Cardiac muscle cell (in vitro differentiated cells and primary cell): ENCODE results near the gene CUX1. TPM values are rescaled to one million over a fixed set of nuclear protein-coding genes. Genes with fewer than 3 reads are reported as not detected.

Source experiments
- DNase-seq, 2 donors: peaks; one replicate each; pipeline versions ENCODE4 v3.0.0 to v3.0.0-alpha.2; 2010 to 2017; ENCODE audit warnings: low read depth in 1 of 2, low spot score in 1 of 2
- H3K27ac ChIP-seq: fragments of 200-600 bp; sonication (generic); 2 replicates; pipeline ENCODE4 v1.5.1; 2016
- H3K27me3 ChIP-seq: fragments of 200-600 bp; sonication (generic); 2 replicates; pipeline ENCODE4 v1.6.0; 2016; ENCODE audit warnings: control low read depth
- H3K36me3 ChIP-seq: fragments of 200-600 bp; sonication (generic); 2 replicates; pipeline ENCODE4 v1.5.1; 2016; ENCODE audit warnings: control low read depth
- H3K4me1 ChIP-seq: fragments of 200-600 bp; sonication (generic); 2 replicates; pipeline ENCODE4 v1.8.1; 2017; ENCODE audit warnings: low read depth, mild to moderate bottlenecking, mixed run types
- H3K4me3 ChIP-seq: fragments of 200-600 bp; sonication (generic); 2 replicates; pipeline ENCODE4 v1.5.1; 2016; ENCODE audit warnings: mild to moderate bottlenecking
- H3K9me3 ChIP-seq: fragments of 200-600 bp; sonication (generic); 2 replicates; pipeline ENCODE4 v1.5.1; 2017; ENCODE audit warnings: low read depth, mild to moderate bottlenecking, control low read depth
- CTCF ChIP-seq: IDR thresholded peaks from 2 replicates; pipeline ENCODE4 v1.5.1; 2012; ENCODE audit warnings: low read depth, mild to moderate bottlenecking, low read length
- polyA plus RNA-seq: library from polyadenylated mRNA; unstranded; fragments of >200 nt; fragmentation: Nextera tagmentation; extraction: Ambion mirVana; gene quantifications from 2 replicates; pipeline ENCODE4 v1.2.1, GENCODE V29; 2016
- total RNA-seq: library from RNA; depleted of rRNA; stranded (reverse); fragments of >200 nt; gene quantifications from 2 replicates; pipeline ENCODE4 v1.2.3, GENCODE V29; 2016

Gene CUX1
- total and polyA plus RNA-seq, 2 experiments from 2014 or later, result 67.7 to 85.3 TPM

- no peak for DNase-seq
- H3K36me3 ChIP-seq, result no peaks in the 10 kb centered on the region
- no peak overlapping the region for H3K27ac ChIP-seq
- TF ChIP-seq CTCF, result no peak
- no peaks in the 10 kb centered on the region for H3K27me3 ChIP-seq
- peaks cover 37% of the 10 kb centered on the region for H3K4me1 ChIP-seq
- H3K4me3 ChIP-seq, result no peak overlapping the region
- H3K9me3 ChIP-seq, result no peaks in the 10 kb centered on the region
Measured at GRCh38 chr7:101857358-101857811, 40.0 kb downstream of the CUX1 start.

- Histone ChIP-seq H3K27me3 (no peaks in the 10 kb centered on the region), H3K9me3 (no peaks in the 10 kb centered on the region), H3K36me3 (no peaks in the 10 kb centered on the region), H3K4me3 (no peak overlapping the region), H3K27ac (no peak overlapping the region), H3K4me1 (peaks cover 44% of the 10 kb centered on the region)
- no peak for TF ChIP-seq CTCF
- no peak for DNase-seq
Measured at GRCh38 chr7:101858437-101859385, 41.3 kb downstream of the CUX1 start.

GRCh38 chr7:101859411-101860106, 42.1 kb downstream of the CUX1 start:
- no peak overlapping the region for H3K27ac ChIP-seq

GRCh38 chr7:101860316-101861217, 43.1 kb downstream of the CUX1 start:
- no peak for DNase-seq
- Histone ChIP-seq H3K4me3 (no peak overlapping the region), H3K27me3 (no peaks in the 10 kb centered on the region), H3K4me1 (peaks cover 36% of the 10 kb centered on the region), H3K9me3 (no peaks in the 10 kb centered on the region), H3K27ac (peak overlapping the region; percentile 34), H3K36me3 (no peaks in the 10 kb centered on the region)
- no peak for TF ChIP-seq CTCF

More at GRCh38 chr7:101859411-101860106, 42.1 kb downstream of the CUX1 start:
- TF ChIP-seq CTCF, result no peak
- Histone ChIP-seq H3K4me1 (peaks cover 36% of the 10 kb centered on the region), H3K9me3 (no peaks in the 10 kb centered on the region), H3K36me3 (no peaks in the 10 kb centered on the region), H3K4me3 (no peak overlapping the region), H3K27me3 (no peaks in the 10 kb centered on the region)
- peak in 1 of 2 donors; percentile 57 for DNase-seq

GRCh38 chr7:101861218-101861775, 43.9 kb downstream of the CUX1 start:
- TF ChIP-seq CTCF, result no peak
- H3K4me3 ChIP-seq, result no peak overlapping the region
- no peaks in the 10 kb centered on the region for H3K27me3 ChIP-seq
- H3K9me3 ChIP-seq, result no peaks in the 10 kb centered on the region
- DNase-seq, result no peak
- peak overlapping the region; percentile 34 for H3K27ac ChIP-seq
- peaks cover 34% of the 10 kb centered on the region for H3K4me1 ChIP-seq
- H3K36me3 ChIP-seq, result no peaks in the 10 kb centered on the region
